GM19468 (cell line): ENCODE measurements around the gene ACADL.

ENCODE experiments used
- ATAC-seq: cut with Tn5 transposase; IDR thresholded peaks from one replicate; pipeline ENCODE4 v1.9.1; 2021; ENCODE audit warnings: mild to moderate bottlenecking, moderate library complexity, moderate number of reproducible peaks; ENCODE audit not compliant: unreplicated experiment; ENCODE audit errors: extremely low read depth

The ACADL gene

GRCh38 chr2:210224941-210225672, at the start of gene ACADL:
TSS of gene ACADL (minus strand) at chr2:210225447. CDS start at chr2:210225263, 184 bp downstream.
- no peak for ATAC-seq

DNA sequence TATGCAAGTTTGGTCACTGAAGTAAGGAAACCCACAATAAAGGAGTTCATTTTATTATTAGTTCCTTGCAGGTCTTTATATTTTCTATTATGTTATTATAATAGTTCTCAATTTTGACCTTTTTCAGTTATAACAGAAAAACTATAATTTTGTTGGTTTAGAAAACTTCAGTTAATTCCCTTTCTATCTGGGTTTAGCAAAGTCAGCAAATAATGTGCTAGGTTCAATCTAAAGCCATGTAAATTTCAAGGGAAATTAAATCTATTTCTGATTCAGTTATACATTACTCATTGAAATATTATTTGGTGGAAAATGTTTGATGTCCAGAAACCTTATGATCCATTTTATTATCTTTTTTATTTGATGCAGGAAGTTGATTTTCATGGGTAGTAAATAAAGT, 46.1 kb upstream of the ACADL start:
- no peak for ATAC-seq

GRCh38 chr2:210269148-210269547, 43.9 kb upstream of the ACADL start:
- no peak for ATAC-seq

DNA sequence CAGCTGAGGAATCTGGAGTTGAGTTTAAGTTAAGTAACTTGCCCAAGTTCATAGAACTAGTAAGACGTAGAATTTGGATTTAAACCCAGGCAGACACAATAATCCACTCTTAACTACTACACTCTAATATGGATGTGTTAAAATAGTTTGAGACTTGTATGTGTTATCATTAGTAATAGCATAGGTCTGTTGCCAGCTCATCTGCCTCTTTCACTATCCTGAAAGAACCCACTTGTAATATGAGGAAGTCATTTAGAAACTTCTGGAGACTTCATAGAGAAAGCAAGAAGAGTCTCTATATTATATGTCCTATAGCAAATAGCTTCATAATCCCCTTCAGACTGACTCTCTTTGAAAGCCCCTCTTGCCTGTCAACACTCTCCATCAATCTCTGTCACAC, 43.0 kb upstream of the ACADL start:
- no peak for ATAC-seq

DNA sequence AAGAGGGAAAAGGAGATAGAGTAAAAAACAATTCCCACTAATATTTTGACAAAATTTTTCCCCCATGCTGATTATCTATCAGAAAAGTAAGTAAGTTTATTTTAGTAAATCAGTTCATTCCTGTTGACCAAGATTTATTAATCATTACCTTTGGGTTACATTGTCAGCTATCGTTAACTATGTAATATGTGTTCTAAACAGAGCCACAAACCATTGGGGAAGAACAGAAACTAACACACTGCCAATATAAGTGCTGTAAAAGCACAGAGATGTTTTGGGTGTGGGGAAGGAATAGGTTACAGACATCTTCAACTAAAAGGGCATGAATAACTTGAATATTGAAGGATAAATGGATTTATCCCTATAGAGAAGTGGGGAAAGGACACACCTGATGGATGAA, 42.5 kb upstream of the ACADL start:
- ATAC-seq, result no peak

DNA sequence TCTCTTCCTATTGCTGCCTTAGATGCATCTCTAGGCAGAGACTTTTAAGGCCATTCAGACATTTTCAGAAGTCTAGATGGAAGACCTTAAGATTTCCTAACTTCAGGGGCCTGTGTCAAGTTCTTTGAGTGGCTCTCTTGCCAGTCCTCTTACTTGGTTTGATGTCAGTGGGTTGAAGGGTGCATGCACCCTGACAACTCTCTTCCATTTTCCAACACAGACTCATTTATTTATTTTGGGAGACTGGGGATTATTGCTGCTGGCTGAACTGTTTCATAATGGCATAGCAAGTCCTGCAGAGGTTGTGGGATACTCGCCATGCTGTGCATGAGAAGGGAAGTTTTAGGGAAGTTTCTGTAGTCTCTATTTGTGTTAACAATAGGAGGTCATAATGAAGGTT, 39.0 kb upstream of the ACADL start:
- no peak for ATAC-seq

DNA sequence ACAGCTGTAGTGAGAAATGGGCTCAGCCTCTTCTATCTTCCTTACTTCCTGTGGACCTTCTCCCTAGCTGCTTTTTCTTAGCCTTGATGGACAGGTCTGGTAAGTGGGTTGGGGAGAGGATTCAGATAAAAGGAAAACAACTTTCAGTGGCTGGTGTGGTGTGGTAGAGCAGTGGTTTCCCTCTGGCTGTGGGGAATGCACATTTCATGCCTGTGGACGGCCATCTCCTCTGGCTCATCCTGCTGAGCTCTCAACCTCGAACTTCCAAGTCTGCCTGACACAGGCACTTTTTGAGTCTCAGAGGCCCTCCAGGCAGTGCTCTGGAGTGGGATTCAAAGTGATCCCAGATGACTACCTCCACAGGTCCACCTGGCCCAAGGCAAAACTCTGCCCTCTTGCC, 38.6 kb upstream of the ACADL start:
- ATAC-seq, result no peak

- ATAC-seq, result no peak
Measured at GRCh38 chr2:210262036-210262435, 36.8 kb upstream of the ACADL start.

DNA sequence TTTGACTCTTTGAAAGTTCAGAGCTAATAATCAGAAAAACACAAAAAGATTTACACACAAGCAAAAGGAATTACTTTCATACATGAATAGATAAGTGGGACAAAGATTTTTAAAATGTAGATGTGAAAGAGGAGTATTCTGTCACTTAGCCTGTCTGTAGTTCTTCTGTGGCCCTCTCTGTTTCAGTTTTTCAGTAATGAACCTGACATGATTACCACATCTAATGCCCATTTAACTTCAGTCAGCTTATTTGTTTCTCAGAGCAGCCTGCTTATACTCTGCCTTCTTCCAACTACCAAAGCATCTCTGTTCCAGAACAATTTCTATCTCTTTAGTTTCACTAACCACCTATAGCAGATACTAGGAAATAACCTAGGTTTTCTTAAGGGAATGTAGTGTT, 34.4 kb upstream of the ACADL start:
- ATAC-seq, result no peak

GRCh38 chr2:210252699-210253606, 27.7 kb upstream of the ACADL start:
- ATAC-seq, result no peak

DNA sequence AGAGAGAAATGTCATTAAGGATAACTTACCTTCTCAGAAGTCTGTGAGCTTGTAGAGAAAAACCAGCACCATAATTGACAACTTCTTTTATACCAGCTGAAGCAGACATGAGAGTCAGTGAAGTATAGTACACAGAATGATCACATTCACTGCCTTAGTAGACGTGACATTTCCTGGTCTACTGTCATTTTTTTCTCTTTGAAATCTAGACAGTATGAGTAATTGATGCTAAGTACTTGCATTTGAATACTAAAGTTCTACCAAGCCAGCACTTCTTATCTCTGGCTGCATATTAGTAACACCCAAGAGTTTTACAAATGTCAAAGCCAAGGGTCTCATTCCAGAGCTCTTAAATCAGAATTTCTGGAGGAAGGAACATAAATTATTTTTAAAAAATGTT, 25.4 kb upstream of the ACADL start:
- ATAC-seq, result no peak

- no peak for ATAC-seq
Measured at GRCh38 chr2:210233487-210233886, 8.2 kb upstream of the ACADL start.

DNA sequence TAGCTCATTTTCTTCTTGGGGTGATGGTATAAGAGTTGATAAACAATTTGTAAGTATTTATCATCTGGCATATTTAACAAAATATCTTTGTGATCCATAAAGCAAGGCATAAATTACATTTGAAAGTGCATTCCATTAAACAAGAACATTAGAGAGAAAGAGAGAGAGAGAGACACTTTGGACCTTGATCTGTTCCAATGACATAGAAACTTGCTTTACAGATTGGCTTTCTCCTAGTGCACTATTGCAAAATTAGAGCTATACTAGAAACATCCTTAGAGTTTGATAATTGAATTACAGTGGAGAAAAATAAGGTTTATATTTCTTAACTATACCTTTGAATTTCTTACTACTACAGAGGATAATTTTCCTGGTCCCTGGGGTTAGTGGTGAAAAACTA, 5.7 kb upstream of the ACADL start:
- no peak for ATAC-seq

GRCh38 chr2:210230518-210230917, 5.3 kb upstream of the ACADL start:
- ATAC-seq, result no peak

GRCh38 chr2:210228586-210228985, 3.3 kb upstream of the ACADL start:
- no peak for ATAC-seq

DNA sequence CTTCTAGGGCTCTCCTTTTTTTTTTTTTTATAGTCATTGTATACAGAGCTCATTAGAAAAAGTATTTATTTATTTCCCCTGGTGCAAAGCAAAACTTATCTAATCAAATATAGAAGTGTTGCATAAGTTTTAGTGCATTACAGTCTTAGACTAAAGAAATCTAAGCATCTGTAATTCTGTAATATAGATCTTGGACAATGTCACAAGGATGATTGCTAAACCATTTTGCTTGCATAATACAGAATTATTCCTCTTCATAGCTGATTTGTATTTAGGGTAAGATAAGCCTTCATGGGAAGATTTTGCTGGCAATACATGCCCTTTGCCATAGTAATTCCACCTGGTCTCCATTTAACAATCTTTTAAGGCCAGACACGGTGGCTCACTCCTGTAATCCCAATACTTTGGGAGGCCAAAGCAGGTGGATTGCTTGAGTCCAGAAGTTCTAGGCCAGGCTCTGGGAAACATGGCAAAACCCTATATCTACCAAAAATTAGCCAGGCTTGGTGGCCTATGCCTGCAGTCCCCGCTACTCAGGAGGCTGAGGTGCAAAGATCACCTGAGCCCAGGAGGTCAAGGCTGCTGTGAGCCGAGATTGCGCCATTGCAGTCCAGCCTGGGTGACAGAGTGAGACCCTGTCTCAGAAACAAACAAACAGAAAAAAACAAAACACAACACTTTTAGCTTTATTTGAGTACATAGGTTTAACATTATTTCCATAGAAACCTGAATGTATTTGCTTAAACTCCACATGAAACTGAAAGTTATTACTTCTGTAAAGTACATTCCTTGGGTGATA, 2.2 kb upstream of the ACADL start:
- ATAC-seq, result no peak

GRCh38 chr2:210226223-210226622, 976 bp upstream of the ACADL start:
- no peak for ATAC-seq

DNA sequence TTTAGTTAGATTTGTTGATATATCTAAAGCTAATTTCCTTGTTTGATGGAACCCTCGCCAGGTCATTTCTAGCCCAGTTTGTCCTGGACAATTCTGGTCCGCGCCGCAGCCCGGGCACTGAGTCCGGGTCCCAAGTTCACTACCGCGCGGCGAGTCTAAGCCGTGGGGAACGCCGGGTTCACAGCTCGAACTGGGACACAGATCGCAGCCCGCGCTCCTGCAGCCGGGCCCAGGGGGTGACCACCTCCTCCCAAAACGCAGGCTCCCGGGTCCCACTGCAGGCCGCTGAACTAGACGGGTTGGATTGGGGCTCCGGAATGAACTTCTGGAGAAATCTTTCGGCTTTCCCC, 681 bp downstream of the ACADL start:
- ATAC-seq, result no peak

DNA sequence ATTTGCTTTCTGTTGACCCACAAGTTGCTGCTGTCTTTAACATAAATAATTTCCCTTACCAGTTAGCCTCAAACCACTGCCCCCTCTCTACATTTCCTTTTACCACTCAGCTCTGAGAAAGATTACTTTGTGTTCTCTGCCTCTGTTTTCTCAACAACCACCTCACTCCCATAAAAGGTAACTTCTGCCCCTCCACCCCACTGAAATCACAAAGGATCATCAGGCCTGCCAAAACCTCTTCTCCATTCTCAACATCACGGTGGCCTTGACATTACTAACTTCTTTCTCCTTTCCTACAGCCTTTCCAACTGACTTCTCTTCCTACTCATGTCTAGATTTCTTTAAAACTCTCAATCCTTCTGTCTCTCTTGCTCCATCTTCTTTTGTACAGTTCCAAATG, 10.1 kb downstream of the ACADL start:
- ATAC-seq, result no peak

GRCh38 chr2:210210185-210210584, 15.1 kb downstream of the ACADL start:
- no peak for ATAC-seq

DNA sequence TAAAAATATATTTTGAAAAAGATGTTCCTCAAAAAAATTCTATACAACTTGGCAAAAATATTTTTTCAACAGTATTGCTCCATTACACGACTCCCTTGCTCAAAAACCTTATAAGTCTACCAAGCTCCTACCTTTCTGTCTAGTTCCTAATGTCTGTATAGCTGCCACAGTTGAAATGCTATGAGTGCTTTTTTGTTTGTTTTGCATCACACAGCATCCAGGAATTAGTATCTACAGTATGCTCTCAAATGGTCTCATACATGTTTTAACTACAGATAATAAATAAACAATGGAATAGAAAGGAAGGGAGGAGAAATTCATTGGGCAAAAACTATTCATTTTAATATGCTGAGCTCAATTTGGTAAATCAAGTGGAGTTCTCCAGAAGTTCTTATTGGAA, 17.3 kb downstream of the ACADL start:
- no peak for ATAC-seq
